ENCODE measurements around the gene ANP32E. TPM values are rescaled to one million over a fixed set of nuclear protein-coding genes. Genes with fewer than 3 reads are reported as not detected.
"Not testable (repeated sequence)": the region's sequence is repeated elsewhere in the genome, so short reads cannot be mapped to it uniquely, and the experiment has no call there.

The ANP32E gene
- total and polyA plus RNA-seq, 2 donors (not counting 1 experiment from before 2014, with no cell fraction given) = 5.1 to 47.1 TPM

GRCh38 chr1:150233359-150234308, 2.3 kb downstream of the ANP32E start:
- no peak overlapping the region for H3K4me3 Mint-ChIP-seq
- ATAC-seq (ENCODE audit: low read depth) (no peak), DNase-seq (peak; percentile 61)
- peaks cover 23% of the 10 kb centered on the region in 2 donors for H3K4me1 ChIP-seq (ENCODE audit: control insufficient read depth in 2 of 2, insufficient read depth in 2 of 2, low read length in 2 of 2)
- intact Hi-C loops (cut with micrococcal nuclease) = loop anchor here (1.0 kb wide), 2 partner anchors 46 to 345 kb away; no protein-coding TSS in a partner anchor
- ChIA-PET CTCF (interaction anchor here (1.2 to 2.2 kb wide), 7 partner anchors 9 to 46 kb away, joined by 3 to 10 read pairs (median 6); no protein-coding TSS in a partner anchor), POLR2A (interaction anchor here (0.5 to 2.5 kb wide), 9 partner anchors 10 to 1031 kb away, joined by 3 to 19 read pairs (median 5); partner anchors contain the start of genes APH1A and RPRD2)
- no peak overlapping the region for H3K27ac Mint-ChIP-seq
- H3K36me3 ChIP-seq (replicated peaks in 1 of 2; ENCODE audit: control extremely low read depth in 1 of 2, control insufficient read depth in 1 of 2, extremely low read depth in 1 of 2, insufficient read depth in 2 of 2, low read length in 1 of 2) = peaks cover 0 to 4% of the 10 kb centered on the region in 2 experiments
- peaks cover 16% of the 10 kb centered on the region for H3K4me1 Mint-ChIP-seq
- no peaks in the 10 kb centered on the region for H3K9me3 Mint-ChIP-seq (ENCODE audit: insufficient read depth)
- H3K4me3 ChIP-seq (ENCODE audit: control extremely low read depth in 1 of 5, extremely low read depth in 1 of 5, insufficient read depth in 1 of 5, low read depth in 2 of 5, low read length in 4 of 5) = peak overlapping the region; percentile 60 to 94 (median 85)
- peak overlapping the region; percentile 93 for H3K4me2 ChIP-seq (replicated peaks; ENCODE audit: low read depth, low read length, poor library complexity, severe bottlenecking)
- H3K9ac ChIP-seq (ENCODE audit: low read length) = peak overlapping the region; percentile 90
- peak overlapping the region; percentile 70 for H2AFZ ChIP-seq (ENCODE audit: insufficient read depth, low read depth, low read length, poor library complexity, severe bottlenecking)
- H3K27me3 Mint-ChIP-seq = no peaks in the 10 kb centered on the region
- no peaks in the 10 kb centered on the region for H3K27me3 ChIP-seq (replicated peaks in 1 of 4; ENCODE audit: control extremely low read depth in 1 of 4, control insufficient read depth in 3 of 4, insufficient read depth in 4 of 4, low read length in 3 of 4)
- peaks cover 27% of the 10 kb centered on the region for H3K79me2 ChIP-seq (ENCODE audit: control insufficient read depth, insufficient read depth, low read length)
- H4K20me1 ChIP-seq (ENCODE audit: control insufficient read depth, insufficient read depth, low read length, poor library complexity, severe bottlenecking) = no peaks in the 10 kb centered on the region
- no peaks in the 10 kb centered on the region for H3K9me3 ChIP-seq (ENCODE audit: control extremely low read depth in 1 of 3, control insufficient read depth in 2 of 3, insufficient read depth in 1 of 3, low read length in 2 of 3)
- TF ChIP-seq CTCF (IDR thresholded peaks at IDR 0.05) = no peak
- TF ChIP-seq EZH2 (IDR thresholded peaks at IDR 0.05; ENCODE audit: borderline replicate concordance, insufficient read depth, low read depth, low read length, poor library complexity, severe bottlenecking) = no peak
- 0% methylated on average over 2 of the region's 15 CpGs for WGBS (ENCODE audit: insufficient coverage)
- H3K27ac ChIP-seq (ENCODE audit: low read length in 2 of 2) = peak overlapping the region; percentile 97 to 98

GRCh38 chr1:150232921-150233320, 3.0 kb downstream of the ANP32E start:
- H3K4me1 Mint-ChIP-seq = peaks cover 16% of the 10 kb centered on the region
- H3K9me3 ChIP-seq (ENCODE audit: control extremely low read depth in 1 of 3, control insufficient read depth in 2 of 3, insufficient read depth in 1 of 3, low read length in 2 of 3); H3K36me3 ChIP-seq (replicated peaks in 1 of 2; ENCODE audit: control extremely low read depth in 1 of 2, control insufficient read depth in 1 of 2, extremely low read depth in 1 of 2, insufficient read depth in 2 of 2, low read length in 1 of 2); DNase-seq; ATAC-seq (ENCODE audit: low read depth); H4K20me1 ChIP-seq (ENCODE audit: control insufficient read depth, insufficient read depth, low read length, poor library complexity, severe bottlenecking); H3K27me3 ChIP-seq (replicated peaks in 1 of 4; ENCODE audit: control extremely low read depth in 1 of 4, control insufficient read depth in 3 of 4, insufficient read depth in 4 of 4, low read length in 3 of 4); H3K4me3 ChIP-seq (ENCODE audit: control extremely low read depth in 1 of 5, extremely low read depth in 1 of 5, insufficient read depth in 1 of 5, low read depth in 2 of 5, low read length in 4 of 5); H3K9me3 Mint-ChIP-seq (ENCODE audit: insufficient read depth); H3K27me3 Mint-ChIP-seq; intact Hi-C loops (cut with micrococcal nuclease): not testable (repeated sequence)
- peak overlapping the region; percentile 26 for H3K4me3 Mint-ChIP-seq
- peak overlapping the region; percentile 75 for H3K27ac Mint-ChIP-seq
- ChIA-PET CTCF (interaction anchor here (1.2 to 2.2 kb wide), 7 partner anchors 8 to 45 kb away, joined by 3 to 10 read pairs (median 6); no protein-coding TSS in a partner anchor), POLR2A (interaction anchor here (0.7 to 2.5 kb wide), 3 partner anchors 20 to 825 kb away, joined by 5 to 19 read pairs (median 9); partner anchors contain the start of gene RPRD2)
- Histone ChIP-seq H2AFZ (ENCODE audit: insufficient read depth, low read depth, low read length, poor library complexity, severe bottlenecking) (peak overlapping the region; percentile 70), H3K79me2 (ENCODE audit: control insufficient read depth, insufficient read depth, low read length) (peaks cover 27% of the 10 kb centered on the region), H3K9ac (ENCODE audit: low read length) (peak overlapping the region; percentile 90), H3K4me1 (ENCODE audit: control insufficient read depth in 2 of 2, insufficient read depth in 2 of 2, low read length in 2 of 2) (peaks cover 23% of the 10 kb centered on the region in 2 donors), H3K4me2 (replicated peaks; ENCODE audit: low read depth, low read length, poor library complexity, severe bottlenecking) (peak overlapping the region; percentile 93), H3K27ac (ENCODE audit: low read length in 2 of 2) (peak overlapping the region; percentile 97 to 98)
- WGBS (ENCODE audit: insufficient coverage) = 77% methylated on average over 6 of the region's 10 CpGs

GRCh38 chr1:150228246-150228645, 7.7 kb downstream of the ANP32E start:
- H3K4me3 ChIP-seq (ENCODE audit: control extremely low read depth in 1 of 5, extremely low read depth in 1 of 5, insufficient read depth in 1 of 5, low read depth in 2 of 5, low read length in 4 of 5); H3K27me3 Mint-ChIP-seq; POLR2A ChIA-PET; H3K27ac Mint-ChIP-seq; H3K79me2 ChIP-seq (ENCODE audit: control insufficient read depth, insufficient read depth, low read length); H3K9ac ChIP-seq (ENCODE audit: low read length); H3K4me3 Mint-ChIP-seq; DNase-seq; H3K9me3 ChIP-seq (ENCODE audit: control extremely low read depth in 1 of 3, control insufficient read depth in 2 of 3, insufficient read depth in 1 of 3, low read length in 2 of 3); H3K27me3 ChIP-seq (replicated peaks in 1 of 4; ENCODE audit: control extremely low read depth in 1 of 4, control insufficient read depth in 3 of 4, insufficient read depth in 4 of 4, low read length in 3 of 4); H3K27ac ChIP-seq (ENCODE audit: low read length in 2 of 2); H4K20me1 ChIP-seq (ENCODE audit: control insufficient read depth, insufficient read depth, low read length, poor library complexity, severe bottlenecking); intact Hi-C loops (cut with micrococcal nuclease); ATAC-seq (ENCODE audit: low read depth); H3K9me3 Mint-ChIP-seq (ENCODE audit: insufficient read depth); H3K4me2 ChIP-seq (replicated peaks; ENCODE audit: low read depth, low read length, poor library complexity, severe bottlenecking); H2AFZ ChIP-seq (ENCODE audit: insufficient read depth, low read depth, low read length, poor library complexity, severe bottlenecking): not testable (repeated sequence)
- CTCF ChIA-PET = interaction anchor here (0.7 to 1.1 kb wide), 3 partner anchors 13 to 77 kb away, joined by 3 read pairs; no protein-coding TSS in a partner anchor
- 100% methylated on average over 5 of the region's 10 CpGs for WGBS (ENCODE audit: insufficient coverage)
- Histone ChIP-seq H3K36me3 (replicated peaks in 1 of 2; ENCODE audit: control extremely low read depth in 1 of 2, control insufficient read depth in 1 of 2, extremely low read depth in 1 of 2, insufficient read depth in 2 of 2, low read length in 1 of 2) (peaks cover 4 to 40% of the 10 kb centered on the region in 2 experiments), H3K4me1 (ENCODE audit: control insufficient read depth in 2 of 2, insufficient read depth in 2 of 2, low read length in 2 of 2) (peaks cover 16 to 17% of the 10 kb centered on the region in 2 donors)
- peaks cover 22% of the 10 kb centered on the region for H3K4me1 Mint-ChIP-seq
